ENCODE data around the gene C10orf90. TPM values are rescaled to one million over a fixed set of nuclear protein-coding genes. Genes with fewer than 3 reads are reported as not detected.

C10orf90 gene
- total RNA-seq, 1 experiment from 2014 or later, result not detected

- no peak overlapping the region for H3K9ac ChIP-seq (ENCODE audit: extremely low read depth, insufficient read length, low read length)
- Mint-ChIP-seq H3K4me1 (peaks cover 19 to 22% of the 10 kb centered on the region in 2 experiments), H3K9me3 (no peaks in the 10 kb centered on the region), H3K27ac (no peak overlapping the region), H3K36me3 (ENCODE audit: insufficient read depth in 1 of 3, low read depth in 3 of 3) (no peaks in the 10 kb centered on the region), H3K4me3 (no peak overlapping the region), H3K27me3 (ENCODE audit: low read depth) (peaks cover 6% of the 10 kb centered on the region; the same call in 1 of the 2 replicates)
- DNase-seq, result no peak
- H3K79me2 ChIP-seq (ENCODE audit: insufficient read depth, low read length), result no peaks in the 10 kb centered on the region
- no peak overlapping the region for H3K56ac ChIP-seq (ENCODE audit: insufficient read length, low read depth, low read length)
- no peak overlapping the region for H3K14ac ChIP-seq (ENCODE audit: insufficient read depth, low read length)
- H4K91ac ChIP-seq (ENCODE audit: insufficient read length, low read depth, low read length), result no peak overlapping the region
- no peak overlapping the region for H3K23ac ChIP-seq (ENCODE audit: insufficient read length, low read depth, low read length)
- no peak overlapping the region for H3K18ac ChIP-seq (ENCODE audit: insufficient read length, low read depth, low read length)
- H3K23me2 ChIP-seq (ENCODE audit: insufficient read length, low read depth, low read length, poor library complexity, severe bottlenecking), result no peaks in the 10 kb centered on the region
- no peak overlapping the region for H3K4me2 ChIP-seq (ENCODE audit: insufficient read depth, insufficient read length, low read length)
- H2BK12ac ChIP-seq (ENCODE audit: insufficient read length, low read depth, low read length), result no peak overlapping the region
- no peaks in the 10 kb centered on the region; the same call in 1 of the 2 replicates for H3K4me1 ChIP-seq (ENCODE audit: insufficient read depth, low read length)
- no peaks in the 10 kb centered on the region for H4K20me1 ChIP-seq (ENCODE audit: control insufficient read depth, insufficient read depth, insufficient read length)
- H3K27ac ChIP-seq (ENCODE audit: insufficient read length, low read depth, low read length), result no peak overlapping the region
- H2AFZ ChIP-seq (ENCODE audit: low read length), result no peak overlapping the region
- H2BK15ac ChIP-seq (ENCODE audit: low read depth, low read length), result no peak overlapping the region
- no peak overlapping the region for H4K5ac ChIP-seq (ENCODE audit: insufficient read length, low read depth, low read length)
- no peak overlapping the region for H3K4ac ChIP-seq (ENCODE audit: low read depth, low read length)
- no peak overlapping the region for H2BK5ac ChIP-seq (ENCODE audit: insufficient read length, low read length)
- no CpG with 5 or more reads among the region's 6 CpGs for WGBS (ENCODE audit: extremely low coverage, insufficient read length, low lambda C conversion rate)
- no peak overlapping the region for H2BK120ac ChIP-seq (ENCODE audit: low read depth, low read length, poor library complexity, severe bottlenecking)
- H3K27me3 ChIP-seq (ENCODE audit: insufficient read depth, low read length), result no peaks in the 10 kb centered on the region
- H2AK5ac ChIP-seq (ENCODE audit: insufficient read length, low read length), result no peak overlapping the region
- H4K8ac ChIP-seq (replicated peaks; ENCODE audit: insufficient read length, low read depth, low read length), result no peak overlapping the region
- no peak overlapping the region for H3T11ph ChIP-seq (ENCODE audit: low read length)
- no peaks in the 10 kb centered on the region for H3K9me3 ChIP-seq (ENCODE audit: control insufficient read depth, low read depth, low read length)
- TF ChIP-seq, protein P1, sequence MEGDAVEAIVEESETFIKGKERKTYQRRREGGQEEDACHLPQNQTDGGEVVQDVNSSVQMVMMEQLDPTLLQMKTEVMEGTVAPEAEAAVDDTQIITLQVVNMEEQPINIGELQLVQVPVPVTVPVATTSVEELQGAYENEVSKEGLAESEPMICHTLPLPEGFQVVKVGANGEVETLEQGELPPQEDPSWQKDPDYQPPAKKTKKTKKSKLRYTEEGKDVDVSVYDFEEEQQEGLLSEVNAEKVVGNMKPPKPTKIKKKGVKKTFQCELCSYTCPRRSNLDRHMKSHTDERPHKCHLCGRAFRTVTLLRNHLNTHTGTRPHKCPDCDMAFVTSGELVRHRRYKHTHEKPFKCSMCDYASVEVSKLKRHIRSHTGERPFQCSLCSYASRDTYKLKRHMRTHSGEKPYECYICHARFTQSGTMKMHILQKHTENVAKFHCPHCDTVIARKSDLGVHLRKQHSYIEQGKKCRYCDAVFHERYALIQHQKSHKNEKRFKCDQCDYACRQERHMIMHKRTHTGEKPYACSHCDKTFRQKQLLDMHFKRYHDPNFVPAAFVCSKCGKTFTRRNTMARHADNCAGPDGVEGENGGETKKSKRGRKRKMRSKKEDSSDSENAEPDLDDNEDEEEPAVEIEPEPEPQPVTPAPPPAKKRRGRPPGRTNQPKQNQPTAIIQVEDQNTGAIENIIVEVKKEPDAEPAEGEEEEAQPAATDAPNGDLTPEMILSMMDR (conservative IDR thresholded peaks at IDR 0.05), result no peak
- no peak overlapping the region for H2BK20ac ChIP-seq (ENCODE audit: low read depth, low read length, poor library complexity, severe bottlenecking)
- H3K79me1 ChIP-seq (ENCODE audit: insufficient read depth, low read depth, low read length, poor library complexity, severe bottlenecking), result no peaks in the 10 kb centered on the region
Measured at GRCh38 chr10:126583552-126584200, 86.8 kb downstream of the C10orf90 start.

Data from H9 (cell line).